Measurements from ENCODE around the gene C5AR1. TPM values are rescaled to one million over a fixed set of nuclear protein-coding genes. Genes with fewer than 3 reads are reported as not detected.
"Not testable (repeated sequence)": the region's sequence is repeated elsewhere in the genome, so short reads cannot be mapped to it uniquely, and the experiment has no call there.

The C5AR1 gene
- 1 to 10 TPM; 4.4 to 5.8 TPM for total RNA-seq
- polyA plus RNA-seq (2013, experiment 1 of 2), result 14.6 TPM
- polyA plus RNA-seq (2013, experiment 2 of 2), result 25.5 TPM
- total RNA-seq, result 0 to 22.5 (median 1.4) reads per million in 172 experiments

DNA sequence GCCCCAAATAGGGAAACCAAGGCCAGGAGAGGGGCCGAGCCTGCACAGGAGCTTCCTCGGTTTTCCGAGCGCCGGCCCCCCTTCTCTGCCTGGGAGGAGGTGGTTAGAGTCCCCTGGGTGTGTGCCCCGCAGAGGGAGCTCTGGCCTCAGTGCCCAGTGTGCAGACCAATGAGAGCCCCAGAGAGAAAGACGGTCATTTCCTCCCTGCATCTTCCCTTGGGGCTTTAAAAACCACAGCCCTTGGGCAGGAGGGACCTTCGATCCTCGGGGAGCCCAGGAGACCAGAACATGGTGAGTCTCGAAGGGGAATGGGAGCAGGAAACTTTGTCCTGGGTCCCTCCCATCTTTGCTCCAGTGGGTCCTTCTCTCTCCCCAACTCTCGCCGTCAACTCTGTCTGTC is at the start of gene C5AR1:
TSS of gene C5AR1 (plus strand) at position 254 of the 400 bp plus-strand sequence. CDS start at position 289, 35 bp downstream.
- H3K27me3 ChIP-seq (ENCODE audit: control insufficient read depth in 1 of 2, insufficient read depth in 2 of 2, low read length in 2 of 2), result peaks cover 0 to 3% of the 10 kb centered on the region in 2 experiments
- ATAC-seq (ENCODE audit: poor library complexity), result no peak
- no peaks in the 10 kb centered on the region for H3K36me3 ChIP-seq (ENCODE audit: insufficient read depth, low read length)
- peak in 2 of 14 experiments; percentile 23 to 45 for DNase-seq
- Mint-ChIP-seq H3K36me3 (ENCODE audit: low read depth) (no peaks in the 10 kb centered on the region), H3K27ac (no peak within 1 kb of the TSS), H3K27me3 (peaks cover 25% of the 10 kb centered on the region), H3K4me1 (ENCODE audit: low read depth) (peaks cover 5% of the 10 kb centered on the region), H3K9me3 (no peaks in the 10 kb centered on the region), H3K4me3 (no peak within 1 kb of the TSS)
- ChIA-PET POLR2A (no interaction called here), CTCF (interaction anchor here (1.2 kb wide), 1 partner anchor 39 kb away, joined by 3 read pairs; the partner anchor contains the start of gene DHX34)
- no peak within 1 kb of the TSS for H3K27ac ChIP-seq (ENCODE audit: low read depth in 1 of 2, low read length in 2 of 2)
- peaks cover 4% of the 10 kb centered on the region for H3K4me1 ChIP-seq (ENCODE audit: insufficient read depth, low read length)
- TF ChIP-seq, protein P1, sequence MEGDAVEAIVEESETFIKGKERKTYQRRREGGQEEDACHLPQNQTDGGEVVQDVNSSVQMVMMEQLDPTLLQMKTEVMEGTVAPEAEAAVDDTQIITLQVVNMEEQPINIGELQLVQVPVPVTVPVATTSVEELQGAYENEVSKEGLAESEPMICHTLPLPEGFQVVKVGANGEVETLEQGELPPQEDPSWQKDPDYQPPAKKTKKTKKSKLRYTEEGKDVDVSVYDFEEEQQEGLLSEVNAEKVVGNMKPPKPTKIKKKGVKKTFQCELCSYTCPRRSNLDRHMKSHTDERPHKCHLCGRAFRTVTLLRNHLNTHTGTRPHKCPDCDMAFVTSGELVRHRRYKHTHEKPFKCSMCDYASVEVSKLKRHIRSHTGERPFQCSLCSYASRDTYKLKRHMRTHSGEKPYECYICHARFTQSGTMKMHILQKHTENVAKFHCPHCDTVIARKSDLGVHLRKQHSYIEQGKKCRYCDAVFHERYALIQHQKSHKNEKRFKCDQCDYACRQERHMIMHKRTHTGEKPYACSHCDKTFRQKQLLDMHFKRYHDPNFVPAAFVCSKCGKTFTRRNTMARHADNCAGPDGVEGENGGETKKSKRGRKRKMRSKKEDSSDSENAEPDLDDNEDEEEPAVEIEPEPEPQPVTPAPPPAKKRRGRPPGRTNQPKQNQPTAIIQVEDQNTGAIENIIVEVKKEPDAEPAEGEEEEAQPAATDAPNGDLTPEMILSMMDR (IDR thresholded peaks at IDR 0.05), result no peak
- intact Hi-C loops (cut with DNase I, micrococcal nuclease), result no loop called here
- H3K4me3 ChIP-seq (ENCODE audit: low read length), result peak within 1 kb of the TSS; percentile 5
- H3K9me3 ChIP-seq (ENCODE audit: control insufficient read depth in 1 of 2, insufficient read depth in 1 of 2, low read length in 2 of 2), result no peaks in the 10 kb centered on the region

DNA sequence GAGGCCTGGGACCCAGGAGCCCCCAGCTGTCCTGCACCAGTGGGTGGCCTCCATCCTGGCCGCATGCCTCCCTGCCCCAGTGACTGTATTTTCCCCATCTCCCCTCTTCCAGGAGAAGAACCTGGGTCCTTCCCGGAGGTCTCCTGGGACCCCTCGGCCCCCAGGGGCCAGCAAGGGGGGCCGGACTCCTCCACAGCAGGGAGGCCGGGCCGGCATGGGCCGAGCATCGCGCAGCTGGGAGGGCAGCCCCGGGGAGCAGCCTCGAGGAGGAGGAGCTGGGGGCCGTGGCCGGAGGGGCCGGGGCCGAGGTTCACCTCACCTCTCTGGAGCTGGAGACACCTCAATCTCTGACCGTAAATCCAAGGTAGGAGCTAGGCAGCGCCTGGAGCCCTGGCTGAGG is 49.2 kb upstream of the C5AR1 start:
- ChIA-PET POLR2A (interaction anchor here (1.7 to 3.3 kb wide), 2 partner anchors 14 to 147 kb away, joined by 6 to 13 read pairs; partner anchors contain the start of genes INAFM1 and ZC3H4), CTCF (no interaction called here)
- peaks cover 59% of the 10 kb centered on the region for H3K36me3 ChIP-seq (ENCODE audit: insufficient read depth, low read length)
- Mint-ChIP-seq H3K27ac (no peak overlapping the region), H3K4me3 (peak overlapping the region; percentile 30), H3K4me1 (ENCODE audit: low read depth) (peaks cover 39% of the 10 kb centered on the region), H3K36me3 (ENCODE audit: low read depth) (peaks cover 74% of the 10 kb centered on the region), H3K27me3 (no peaks in the 10 kb centered on the region), H3K9me3 (no peaks in the 10 kb centered on the region)
- H3K4me1 ChIP-seq (ENCODE audit: insufficient read depth, low read length), result peaks cover 30% of the 10 kb centered on the region
- peak in 1 of 14 experiments; percentile 37 for DNase-seq
- no peak for ATAC-seq (ENCODE audit: poor library complexity)
- no peak overlapping the region for H3K4me3 ChIP-seq (ENCODE audit: low read length)
- peaks cover 0 to 7% of the 10 kb centered on the region in 2 experiments for H3K9me3 ChIP-seq (ENCODE audit: control insufficient read depth in 1 of 2, insufficient read depth in 1 of 2, low read length in 2 of 2)
- H3K27ac ChIP-seq (ENCODE audit: low read depth in 1 of 2, low read length in 2 of 2), result no peak overlapping the region
- intact Hi-C loops (cut with DNase I, micrococcal nuclease), result no loop called here
- TF ChIP-seq, protein P1 (IDR thresholded peaks at IDR 0.05), result no peak
- no peaks in the 10 kb centered on the region for H3K27me3 ChIP-seq (ENCODE audit: control insufficient read depth in 1 of 2, insufficient read depth in 2 of 2, low read length in 2 of 2)

DNA sequence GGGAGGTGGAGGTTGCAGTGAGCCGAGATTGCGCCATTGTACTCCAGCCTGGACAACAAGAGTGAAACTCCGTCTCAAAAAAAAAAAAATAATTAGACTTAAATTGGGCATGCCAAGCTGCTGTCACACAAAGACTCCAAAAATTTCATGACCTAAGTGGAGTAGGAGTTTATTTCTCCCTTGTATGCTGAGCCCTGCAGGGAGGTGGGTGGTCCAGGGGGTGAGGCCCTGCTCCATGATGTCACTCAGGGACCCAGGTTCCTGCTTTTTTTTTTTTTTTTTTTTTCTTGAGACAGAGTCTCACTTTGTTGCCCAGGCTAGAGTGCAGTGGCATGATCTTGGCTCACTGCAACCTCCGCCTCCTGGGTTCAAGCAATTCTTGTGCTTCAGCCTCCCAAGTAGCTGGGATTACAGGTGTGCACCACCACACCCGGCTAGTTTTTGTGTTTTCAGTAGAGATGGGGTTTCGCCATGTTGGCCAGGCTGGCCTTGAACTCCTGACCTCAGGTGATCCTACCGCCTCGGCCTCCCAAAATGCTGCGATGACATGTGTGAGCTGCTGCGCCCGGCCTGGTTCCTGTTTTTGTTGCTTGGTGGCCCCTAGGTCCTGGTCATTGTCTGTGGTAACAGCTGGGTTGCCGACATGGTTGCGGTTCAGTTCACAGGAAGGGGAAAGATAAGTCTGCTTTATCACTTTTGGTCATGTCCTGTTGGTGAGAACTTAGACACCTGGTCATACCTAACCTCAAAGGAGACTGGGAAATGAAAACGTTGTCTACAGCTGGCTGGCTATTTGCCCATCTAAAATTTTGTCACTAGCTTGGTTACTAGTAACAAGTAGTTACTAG is 47.5 kb upstream of the C5AR1 start:
- not testable (repeated sequence) for H3K27ac ChIP-seq (ENCODE audit: low read depth in 1 of 2, low read length in 2 of 2); H3K27ac Mint-ChIP-seq

More for the DNA sequence above, 47.5 kb upstream of the C5AR1 start:
- H3K36me3 ChIP-seq (ENCODE audit: insufficient read depth, low read length), result peaks cover 70% of the 10 kb centered on the region
- DNase-seq; H3K4me3 ChIP-seq (ENCODE audit: low read length); H3K4me3 Mint-ChIP-seq; ATAC-seq (ENCODE audit: poor library complexity); CTCF ChIA-PET; H3K27me3 ChIP-seq (ENCODE audit: control insufficient read depth in 1 of 2, insufficient read depth in 2 of 2, low read length in 2 of 2); H3K9me3 Mint-ChIP-seq; intact Hi-C loops (cut with DNase I, micrococcal nuclease); H3K27me3 Mint-ChIP-seq; H3K9me3 ChIP-seq (ENCODE audit: control insufficient read depth in 1 of 2, insufficient read depth in 1 of 2, low read length in 2 of 2): not testable (repeated sequence)
- POLR2A ChIA-PET, result interaction anchor here (0.6 to 1.0 kb wide), 2 partner anchors 19 to 37 kb away, joined by 3 read pairs; no protein-coding TSS in a partner anchor
- peaks cover 76% of the 10 kb centered on the region for H3K36me3 Mint-ChIP-seq (ENCODE audit: low read depth)
- H3K4me1 Mint-ChIP-seq (ENCODE audit: low read depth), result peaks cover 28% of the 10 kb centered on the region
- peaks cover 22% of the 10 kb centered on the region for H3K4me1 ChIP-seq (ENCODE audit: insufficient read depth, low read length)
